ENCODE data around the gene PAQR5. TPM values are rescaled to one million over a fixed set of nuclear protein-coding genes. Genes with fewer than 3 reads are reported as not detected.

PAQR5 gene
- total and polyA plus RNA-seq, 3 donors from 2014 or later: 0.25 to 4.5 (median 0.31) TPM

DNA sequence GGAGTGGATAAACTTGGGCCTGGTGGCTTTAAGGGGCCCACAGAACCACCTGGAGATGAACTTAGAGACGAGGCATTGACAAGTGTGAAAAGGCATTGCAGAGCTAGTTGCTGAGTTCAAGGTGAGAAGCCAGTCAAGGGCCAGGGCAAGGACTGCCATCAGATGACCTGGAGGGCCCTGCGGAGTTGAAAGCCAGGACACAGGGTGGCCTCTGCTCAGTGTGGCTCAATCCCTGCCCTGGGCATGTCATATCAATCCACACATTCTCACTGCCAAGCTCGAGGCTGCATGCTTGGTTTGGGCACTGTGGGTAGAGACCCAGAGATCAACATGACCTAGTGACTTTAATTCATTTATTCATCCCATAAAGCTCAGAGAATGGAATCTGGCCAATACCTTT lies 9.2 kb downstream of the PAQR5 start:
- no peak for TF ChIP-seq POLR2A (IDR thresholded peaks at IDR 0.05)
- TF ChIP-seq, protein P1, sequence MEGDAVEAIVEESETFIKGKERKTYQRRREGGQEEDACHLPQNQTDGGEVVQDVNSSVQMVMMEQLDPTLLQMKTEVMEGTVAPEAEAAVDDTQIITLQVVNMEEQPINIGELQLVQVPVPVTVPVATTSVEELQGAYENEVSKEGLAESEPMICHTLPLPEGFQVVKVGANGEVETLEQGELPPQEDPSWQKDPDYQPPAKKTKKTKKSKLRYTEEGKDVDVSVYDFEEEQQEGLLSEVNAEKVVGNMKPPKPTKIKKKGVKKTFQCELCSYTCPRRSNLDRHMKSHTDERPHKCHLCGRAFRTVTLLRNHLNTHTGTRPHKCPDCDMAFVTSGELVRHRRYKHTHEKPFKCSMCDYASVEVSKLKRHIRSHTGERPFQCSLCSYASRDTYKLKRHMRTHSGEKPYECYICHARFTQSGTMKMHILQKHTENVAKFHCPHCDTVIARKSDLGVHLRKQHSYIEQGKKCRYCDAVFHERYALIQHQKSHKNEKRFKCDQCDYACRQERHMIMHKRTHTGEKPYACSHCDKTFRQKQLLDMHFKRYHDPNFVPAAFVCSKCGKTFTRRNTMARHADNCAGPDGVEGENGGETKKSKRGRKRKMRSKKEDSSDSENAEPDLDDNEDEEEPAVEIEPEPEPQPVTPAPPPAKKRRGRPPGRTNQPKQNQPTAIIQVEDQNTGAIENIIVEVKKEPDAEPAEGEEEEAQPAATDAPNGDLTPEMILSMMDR (IDR thresholded peaks at IDR 0.05): no peak
- Histone ChIP-seq H3K4me3 (no peak overlapping the region), H3K36me3 (ENCODE audit: low read depth, missing control alignments) (no peaks in the 10 kb centered on the region), H3K27ac (no peak overlapping the region), H3K27me3 (no peaks in the 10 kb centered on the region), H3K9me3 (no peaks in the 10 kb centered on the region), H3K4me1 (no peaks in the 10 kb centered on the region)
- 82 to 90% methylated on average over 2 to 3 of the region's 3 CpGs for WGBS, 2 donors
- DNase-seq: no peak
- intact Hi-C loops (cut with DNase I; ENCODE audit: low total_unique reads): no loop called here

DNA sequence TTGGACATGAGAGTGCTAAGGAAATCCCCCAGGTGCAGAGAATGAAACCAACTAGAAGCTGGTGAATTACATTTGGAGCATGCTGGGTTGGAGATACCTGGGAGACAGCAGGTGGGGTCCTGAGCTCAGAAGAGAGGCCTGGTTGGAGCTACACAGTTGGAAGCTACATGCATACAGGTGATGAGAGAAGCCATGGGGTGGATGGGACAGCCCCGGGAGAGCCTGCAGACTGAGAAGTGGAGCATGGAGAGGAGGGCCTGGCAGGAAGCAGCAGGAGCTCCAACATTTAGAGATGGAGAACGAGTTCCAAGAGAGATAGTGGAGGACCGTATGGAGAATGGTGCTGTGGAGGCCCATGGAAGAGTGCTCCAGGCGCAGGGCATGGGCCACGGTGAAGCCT lies 10.2 kb downstream of the PAQR5 start:
- TF ChIP-seq, protein P1 (IDR thresholded peaks at IDR 0.05): no peak
- TF ChIP-seq POLR2A (IDR thresholded peaks at IDR 0.05): no peak
- WGBS, 2 donors: 89 to 91% methylated on average over 5 of the region's 5 CpGs
- H3K36me3 ChIP-seq (ENCODE audit: low read depth, missing control alignments): no peaks in the 10 kb centered on the region
- intact Hi-C loops (cut with DNase I; ENCODE audit: low total_unique reads): no loop called here
- DNase-seq: no peak
- no peaks in the 10 kb centered on the region for H3K4me1 ChIP-seq
- H3K4me3 ChIP-seq: no peak overlapping the region
- no peaks in the 10 kb centered on the region for H3K9me3 ChIP-seq
- no peak overlapping the region for H3K27ac ChIP-seq
- no peaks in the 10 kb centered on the region for H3K27me3 ChIP-seq

DNA sequence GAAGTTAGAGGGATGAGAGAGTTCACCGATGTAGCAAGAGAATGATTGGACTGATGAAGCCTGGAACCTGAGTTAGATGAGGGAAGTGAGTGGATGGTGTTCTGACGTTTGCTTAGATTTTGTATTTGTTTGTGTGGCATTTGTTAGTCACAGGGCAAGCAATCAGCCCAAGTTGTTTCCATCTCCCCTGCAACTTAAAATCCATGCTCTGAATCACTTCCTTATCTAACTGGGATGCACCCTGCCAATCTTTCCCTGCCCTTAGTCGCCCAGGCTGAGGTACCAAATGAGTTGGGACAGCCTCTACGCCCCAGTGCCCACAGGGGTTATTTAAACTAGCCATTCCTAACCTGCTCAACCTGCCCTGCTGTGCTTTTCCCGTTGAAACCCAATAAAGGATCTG lies 12.6 kb downstream of the PAQR5 start:
- intact Hi-C loops (cut with DNase I; ENCODE audit: low total_unique reads): no loop called here
- no peak for TF ChIP-seq POLR2A (IDR thresholded peaks at IDR 0.05)
- TF ChIP-seq, protein P1 (IDR thresholded peaks at IDR 0.05): no peak
- Histone ChIP-seq H3K4me1 (no peaks in the 10 kb centered on the region), H3K36me3 (ENCODE audit: low read depth, missing control alignments) (no peaks in the 10 kb centered on the region), H3K27ac (no peak overlapping the region), H3K27me3 (no peaks in the 10 kb centered on the region), H3K9me3 (no peaks in the 10 kb centered on the region), H3K4me3 (no peak overlapping the region)
- 85 to 86% methylated on average over 5 of the region's 5 CpGs for WGBS, 2 donors
- DNase-seq: no peak

DNA sequence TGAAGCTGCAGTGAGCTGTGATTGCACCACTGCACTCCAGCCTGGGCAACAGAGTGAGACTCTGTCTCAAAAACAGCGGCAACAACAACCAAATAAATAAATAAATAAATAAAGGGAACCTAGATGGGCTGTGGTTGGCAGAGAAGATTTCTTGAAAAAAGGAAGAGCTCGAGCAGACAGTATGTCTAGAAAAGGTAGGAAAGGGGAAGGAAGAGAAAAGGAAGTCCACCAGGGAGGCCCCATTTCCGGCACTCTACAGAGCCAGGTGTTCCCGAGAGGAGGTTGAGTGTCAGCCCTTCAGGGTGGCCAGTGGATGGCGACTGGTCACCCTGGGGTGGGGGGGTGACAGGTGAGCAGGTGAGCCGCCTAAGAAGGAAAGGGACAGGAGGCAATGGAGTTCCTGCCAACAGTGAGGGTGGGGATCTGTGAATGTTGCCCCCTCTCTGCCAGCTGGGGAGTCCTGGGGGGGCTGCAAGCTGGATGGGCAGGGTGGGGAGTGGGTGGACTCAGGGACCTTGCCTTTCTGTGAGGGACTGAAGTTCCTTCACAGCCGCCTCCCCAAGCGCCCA lies 14.8 kb downstream of the PAQR5 start:
- H3K9me3 ChIP-seq: no peaks in the 10 kb centered on the region
- intact Hi-C loops (cut with DNase I; ENCODE audit: low total_unique reads): no loop called here
- no peaks in the 10 kb centered on the region for H3K27me3 ChIP-seq
- 77 to 83% methylated on average over 8 of the region's 8 CpGs for WGBS, 2 donors
- no peak overlapping the region for H3K27ac ChIP-seq
- TF ChIP-seq, protein P1 (IDR thresholded peaks at IDR 0.05): no peak
- no peak for TF ChIP-seq POLR2A (IDR thresholded peaks at IDR 0.05)
- H3K4me1 ChIP-seq: no peaks in the 10 kb centered on the region
- H3K4me3 ChIP-seq: no peak overlapping the region
- no peaks in the 10 kb centered on the region for H3K36me3 ChIP-seq (ENCODE audit: low read depth, missing control alignments)
- no peak for DNase-seq

DNA sequence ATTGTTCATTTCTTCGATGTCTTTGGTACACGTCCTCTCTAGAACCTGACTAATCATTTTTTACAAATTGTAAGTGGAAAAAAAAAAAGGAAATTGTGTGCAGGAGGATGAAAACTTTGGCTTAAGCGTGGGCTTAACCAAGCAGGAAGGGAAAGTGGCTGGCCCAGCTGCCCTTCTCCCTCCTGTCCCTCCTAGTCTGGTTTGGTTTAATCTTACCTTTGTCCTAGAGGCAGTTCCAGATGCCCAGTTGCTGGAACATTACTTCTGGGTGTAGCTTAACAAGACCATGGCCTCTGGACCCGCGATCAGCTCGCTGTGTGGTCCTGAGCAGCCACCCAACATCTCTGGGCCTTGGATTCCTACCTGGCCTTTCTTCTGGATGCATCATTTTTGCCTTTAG lies 15.4 kb downstream of the PAQR5 start:
- H3K4me1 ChIP-seq: no peaks in the 10 kb centered on the region
- H3K9me3 ChIP-seq: no peaks in the 10 kb centered on the region
- H3K27me3 ChIP-seq: no peaks in the 10 kb centered on the region
- H3K4me3 ChIP-seq: no peak overlapping the region
- TF ChIP-seq, protein P1 (IDR thresholded peaks at IDR 0.05): no peak
- no peak for TF ChIP-seq POLR2A (IDR thresholded peaks at IDR 0.05)
- 73 to 79% methylated on average over 6 of the region's 6 CpGs for WGBS, 2 donors
- no peak overlapping the region for H3K27ac ChIP-seq
- intact Hi-C loops (cut with DNase I; ENCODE audit: low total_unique reads): no loop called here
- H3K36me3 ChIP-seq (ENCODE audit: low read depth, missing control alignments): no peaks in the 10 kb centered on the region
- no peak for DNase-seq

All from testis (tissue), 3 donors.